ENCODE measurements around the gene TNFRSF12A. TPM values are rescaled to one million over a fixed set of nuclear protein-coding genes. Genes with fewer than 3 reads are reported as not detected.

The TNFRSF12A gene
- total RNA-seq, 6 experiments from 2014 or later = 392 to 451 (median 429) TPM

- H3K4me1 Mint-ChIP-seq (ENCODE audit: low read depth) = peaks cover 8% of the 10 kb centered on the region; the same call in 1 of the 2 replicates
- TF ChIP-seq CTCF (IDR thresholded peaks at IDR 0.05) = no peak
Observed at GRCh38 chr16:2987286-2987685, 32.9 kb upstream of the TNFRSF12A start.

GRCh38 chr16:2987833-2988232 lies 32.3 kb upstream of the TNFRSF12A start:
- no peak for DNase-seq
- H3K9me3 Mint-ChIP-seq = no peaks in the 10 kb centered on the region
- no peak overlapping the region for H3K27ac Mint-ChIP-seq
- H3K4me3 Mint-ChIP-seq = no peak overlapping the region
- peaks cover 22% of the 10 kb centered on the region for H3K27me3 Mint-ChIP-seq (ENCODE audit: insufficient read depth)
- peaks cover 6% of the 10 kb centered on the region; the same call in 1 of the 2 replicates for H3K4me1 Mint-ChIP-seq (ENCODE audit: low read depth)
- TF ChIP-seq CTCF (IDR thresholded peaks at IDR 0.05) = no peak
- H3K36me3 Mint-ChIP-seq (ENCODE audit: low read depth) = no peaks in the 10 kb centered on the region

More at GRCh38 chr16:2987286-2987685, 32.9 kb upstream of the TNFRSF12A start:
- DNase-seq = no peak
- Mint-ChIP-seq H3K36me3 (ENCODE audit: low read depth) (no peaks in the 10 kb centered on the region), H3K4me3 (no peak overlapping the region), H3K27ac (no peak overlapping the region), H3K27me3 (ENCODE audit: insufficient read depth) (peaks cover 21% of the 10 kb centered on the region), H3K9me3 (no peaks in the 10 kb centered on the region)

GRCh38 chr16:2988590-2989099 lies 31.5 kb upstream of the TNFRSF12A start:
- no peaks in the 10 kb centered on the region for H3K36me3 Mint-ChIP-seq (ENCODE audit: low read depth)
- no peak for DNase-seq
- H3K27me3 Mint-ChIP-seq (ENCODE audit: insufficient read depth) = peaks cover 22% of the 10 kb centered on the region
- peaks cover 4% of the 10 kb centered on the region; the same call in 1 of the 2 replicates for H3K4me1 Mint-ChIP-seq (ENCODE audit: low read depth)
- H3K4me3 Mint-ChIP-seq = no peak overlapping the region
- TF ChIP-seq CTCF (IDR thresholded peaks at IDR 0.05) = no peak
- H3K9me3 Mint-ChIP-seq = no peaks in the 10 kb centered on the region
- no peak overlapping the region for H3K27ac Mint-ChIP-seq

GRCh38 chr16:2990891-2991290 lies 29.3 kb upstream of the TNFRSF12A start:
- Mint-ChIP-seq H3K36me3 (ENCODE audit: low read depth) (no peaks in the 10 kb centered on the region), H3K27me3 (ENCODE audit: insufficient read depth) (peaks cover 21% of the 10 kb centered on the region), H3K4me3 (no peak overlapping the region), H3K9me3 (no peaks in the 10 kb centered on the region), H3K4me1 (ENCODE audit: low read depth) (no peaks in the 10 kb centered on the region), H3K27ac (no peak overlapping the region)
- DNase-seq = no peak
- TF ChIP-seq CTCF (IDR thresholded peaks at IDR 0.05) = no peak

- H3K9me3 Mint-ChIP-seq = no peaks in the 10 kb centered on the region
- no peak for TF ChIP-seq CTCF (IDR thresholded peaks at IDR 0.05)
- no peaks in the 10 kb centered on the region for H3K4me1 Mint-ChIP-seq (ENCODE audit: low read depth)
- H3K27ac Mint-ChIP-seq = no peak overlapping the region
- peaks cover 20% of the 10 kb centered on the region for H3K27me3 Mint-ChIP-seq (ENCODE audit: insufficient read depth)
- no peak for DNase-seq
- H3K4me3 Mint-ChIP-seq = no peak overlapping the region
- H3K36me3 Mint-ChIP-seq (ENCODE audit: low read depth) = no peaks in the 10 kb centered on the region
Observed at GRCh38 chr16:2991566-2992261, 28.5 kb upstream of the TNFRSF12A start.

All from HFFc6 (cell line).